Dermis microvascular lymphatic vessel endothelial cell (primary cell): ENCODE data around the gene PABPN1L. TPM values are rescaled to one million over a fixed set of nuclear protein-coding genes. Genes with fewer than 3 reads are reported as not detected.
"Not testable (repeated sequence)": the region's sequence is repeated elsewhere in the genome, so short reads cannot be mapped to it uniquely, and the experiment has no call there.

Source experiments
- DNase-seq, 2 donors: peaks; one replicate each; pipeline versions ENCODE4 v3.0.0 to v3.0.0-alpha.2; 2010; ENCODE audit warnings: low read depth in 2 of 2
- total RNA-seq: library from RNA; depleted of rRNA; stranded (reverse); fragments of >200 nt; gene quantifications from 2 replicates; pipeline ENCODE4 v1.2.1, GENCODE V29; 2014

The PABPN1L gene
- total RNA-seq, 1 donor from 2014 or later: not detected

DNA sequence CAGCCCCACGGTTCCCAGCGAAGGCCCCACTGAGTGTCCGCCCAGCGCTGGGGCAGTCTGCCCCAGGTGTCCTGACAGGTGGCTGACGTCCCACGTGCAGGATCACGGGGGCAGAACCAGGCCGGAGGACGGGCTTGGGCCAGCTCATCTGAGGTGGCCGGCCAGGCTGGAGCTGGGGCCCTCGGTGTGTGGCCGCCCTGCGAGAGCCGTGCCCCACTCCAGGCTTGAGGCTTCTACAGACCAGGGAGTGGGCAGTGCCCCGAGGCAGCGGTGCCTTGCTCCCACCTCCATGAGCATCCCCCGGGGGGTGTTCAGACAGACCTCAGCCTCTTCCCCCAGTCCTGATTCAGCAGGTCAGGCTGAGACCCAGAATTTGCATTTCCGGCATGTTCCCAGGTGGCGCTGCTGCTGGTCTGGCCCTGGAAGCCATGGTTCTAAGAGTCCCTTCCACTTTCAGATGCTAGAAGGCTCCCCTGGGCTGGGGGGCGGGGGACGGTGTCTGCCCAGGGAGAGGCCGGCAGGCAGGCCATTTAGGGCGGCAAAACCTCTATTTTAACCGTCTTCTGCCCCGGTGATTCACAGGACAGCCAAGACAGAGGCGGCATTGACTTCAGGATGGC lies 35.4 kb upstream of the PABPN1L start:
- no peak for DNase-seq

GRCh38 chr16:88900662-88901052 lies 34.2 kb upstream of the PABPN1L start:
- no peak for DNase-seq

DNA sequence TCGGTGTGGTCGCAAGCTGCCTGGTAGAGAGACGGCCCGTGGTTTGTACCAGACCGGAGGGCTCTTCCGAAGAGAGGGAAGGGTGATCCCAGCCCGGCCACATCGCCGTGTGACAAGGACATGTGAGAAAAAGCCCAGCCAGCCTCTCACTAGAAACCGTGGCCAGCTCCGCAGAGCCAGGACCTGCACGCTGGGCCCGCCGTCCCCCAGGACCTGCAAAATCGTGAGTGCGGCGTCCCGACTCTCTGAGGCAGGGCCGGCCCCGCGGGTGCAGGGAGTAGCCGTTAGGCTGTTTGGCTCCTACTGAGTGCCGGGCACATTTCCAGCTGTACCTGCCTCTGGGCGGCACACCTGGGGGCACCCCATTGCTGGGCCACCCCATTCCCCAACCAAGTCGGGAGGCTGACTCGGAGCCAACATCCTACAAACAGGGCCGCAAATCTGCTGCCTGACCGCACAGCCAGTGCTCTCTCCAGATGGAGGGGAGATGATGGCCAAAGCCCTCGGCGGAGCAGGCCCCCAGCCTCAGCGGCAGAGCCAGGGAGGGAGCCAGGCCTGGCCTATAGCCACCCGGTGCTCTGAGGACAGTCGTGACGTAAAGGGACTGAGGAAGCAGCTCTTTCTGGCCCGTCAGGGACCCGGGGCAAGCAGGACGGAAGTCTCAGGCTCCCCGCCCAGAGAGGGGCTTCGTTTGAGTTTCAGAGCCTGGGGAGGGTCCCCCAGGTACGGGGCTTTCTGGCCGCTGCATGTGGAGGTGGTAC lies 33.6 kb upstream of the PABPN1L start:
- no peak for DNase-seq

DNA sequence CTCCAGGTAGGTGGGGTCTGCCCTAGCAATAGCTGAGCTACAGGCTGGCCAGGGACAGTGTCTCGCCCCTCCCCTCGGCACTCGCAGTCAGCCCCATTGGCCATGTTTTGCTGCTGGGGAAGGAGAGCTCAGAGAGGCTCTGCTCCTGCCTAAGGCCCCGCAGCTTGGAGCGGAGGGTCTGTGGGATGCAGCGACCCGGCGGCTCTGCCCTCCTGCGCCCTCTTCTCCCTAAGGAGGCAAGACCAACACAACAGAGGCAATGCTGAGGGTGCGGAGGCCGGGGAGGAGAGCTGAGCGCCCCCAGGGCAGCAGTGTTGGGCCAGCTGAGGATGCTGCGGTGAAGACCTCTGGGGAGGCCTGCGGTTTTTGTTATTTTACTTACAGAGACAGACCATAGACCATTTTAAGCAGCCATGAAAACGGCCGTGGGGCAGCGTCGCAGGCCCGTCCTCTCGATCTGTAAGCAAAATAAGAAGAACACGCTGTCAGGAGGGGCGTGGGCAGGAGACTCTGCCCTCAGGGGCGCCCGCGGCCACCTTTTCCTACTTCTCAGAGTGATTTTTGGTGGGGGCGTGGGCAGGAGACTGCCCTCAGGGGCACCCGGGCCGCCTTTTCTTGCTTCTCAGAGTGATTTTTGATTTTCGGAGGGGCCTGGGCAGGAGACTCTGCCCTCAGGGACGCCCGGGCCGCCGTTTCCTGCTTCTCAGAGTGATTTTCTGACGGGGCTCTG lies 31.4 kb upstream of the PABPN1L start:
- no peak for DNase-seq

GRCh38 chr16:88896238-88897070 lies 30.0 kb upstream of the PABPN1L start:
- DNase-seq: no peak

DNA sequence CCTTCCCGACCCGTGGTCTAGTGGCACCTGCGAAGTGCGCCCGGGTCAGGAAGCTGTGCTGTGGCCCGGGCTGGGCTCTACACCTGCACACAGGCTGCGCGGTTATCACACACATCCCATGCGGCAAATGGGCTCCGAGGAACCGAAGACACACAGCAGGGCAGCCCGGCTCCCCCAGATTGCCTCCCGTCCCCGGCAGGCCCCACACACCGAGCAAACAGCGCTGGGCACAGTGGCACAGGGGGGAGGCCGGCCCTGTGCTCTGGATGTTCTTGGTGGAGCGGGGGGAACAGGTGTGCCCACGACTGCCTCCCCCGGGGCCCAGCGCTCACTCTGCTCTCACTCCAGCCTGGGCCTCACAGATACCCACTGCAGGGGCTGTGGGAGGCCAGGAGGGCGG lies 28.9 kb upstream of the PABPN1L start:
- no peak for DNase-seq

DNA sequence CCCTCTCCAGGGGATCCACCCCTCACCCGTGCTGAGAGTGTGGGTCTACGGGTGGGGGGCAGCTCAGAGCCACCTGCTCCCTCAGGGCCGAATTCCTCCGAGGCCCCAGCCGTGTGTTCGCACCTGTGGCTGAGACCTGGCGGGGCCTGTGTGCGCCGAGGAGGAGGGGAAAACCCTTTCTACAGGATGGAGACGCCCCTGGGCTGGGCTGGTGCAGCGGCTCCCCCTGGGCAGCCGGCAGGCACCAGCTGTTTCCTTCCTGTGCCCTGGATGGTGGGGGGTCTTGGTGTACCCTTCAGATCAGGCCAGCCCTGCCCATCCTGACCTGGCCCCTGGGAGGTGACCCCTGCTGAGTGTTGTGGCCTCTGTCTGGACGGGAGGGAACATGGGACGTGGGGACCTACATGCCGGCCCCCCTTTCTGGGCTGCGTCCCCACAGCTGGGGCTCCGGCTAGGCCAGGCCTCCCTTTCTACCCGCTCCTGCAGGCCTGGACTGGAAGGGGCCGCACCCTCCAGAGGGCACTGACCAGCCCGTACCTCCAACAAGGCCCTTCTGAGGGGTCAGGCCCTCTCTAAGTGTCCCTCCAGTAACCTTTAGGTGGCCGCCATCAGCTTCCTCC lies 28.3 kb upstream of the PABPN1L start:
- DNase-seq: no peak

- not testable (repeated sequence) for DNase-seq
Measured at GRCh38 chr16:88894266-88894665, 27.8 kb upstream of the PABPN1L start.

- DNase-seq: no peak
Measured at GRCh38 chr16:88893127-88893968, 26.9 kb upstream of the PABPN1L start.

- no peak for DNase-seq
Measured at GRCh38 chr16:88892065-88892464, 25.6 kb upstream of the PABPN1L start.

- no peak for DNase-seq
Measured at GRCh38 chr16:88891083-88891482, 24.6 kb upstream of the PABPN1L start.

DNA sequence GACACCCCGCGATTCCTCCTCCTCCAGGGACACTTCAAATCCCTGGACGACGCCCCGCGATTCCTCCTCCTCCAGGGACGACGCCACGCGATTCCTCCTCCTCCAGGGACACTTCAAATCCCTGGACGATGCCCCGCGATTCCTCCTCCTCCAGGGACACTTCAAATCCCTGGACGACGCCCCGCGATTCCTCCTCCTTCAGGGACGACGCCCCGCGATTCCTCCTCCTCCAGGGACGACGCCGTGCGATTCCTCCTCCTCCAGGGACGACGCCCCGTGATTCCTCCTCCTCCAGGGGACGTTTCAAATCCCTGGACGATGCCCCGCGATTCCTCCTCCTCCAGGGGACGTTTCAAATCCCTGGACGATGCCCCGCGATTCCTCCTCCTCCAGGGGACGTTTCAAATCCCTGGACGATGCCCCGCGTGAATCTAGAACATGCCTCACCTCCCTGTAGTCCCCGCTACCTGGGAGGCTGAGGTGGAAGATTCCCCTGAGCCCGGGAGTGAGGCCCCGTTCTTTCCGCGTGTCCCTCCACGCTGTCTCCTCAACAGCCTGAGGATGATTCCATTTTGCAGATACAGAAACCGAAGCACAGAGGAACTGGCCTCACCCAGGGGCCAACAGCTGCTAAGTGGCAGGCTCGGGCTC lies 23.4 kb upstream of the PABPN1L start:
- not testable (repeated sequence) for DNase-seq

DNA sequence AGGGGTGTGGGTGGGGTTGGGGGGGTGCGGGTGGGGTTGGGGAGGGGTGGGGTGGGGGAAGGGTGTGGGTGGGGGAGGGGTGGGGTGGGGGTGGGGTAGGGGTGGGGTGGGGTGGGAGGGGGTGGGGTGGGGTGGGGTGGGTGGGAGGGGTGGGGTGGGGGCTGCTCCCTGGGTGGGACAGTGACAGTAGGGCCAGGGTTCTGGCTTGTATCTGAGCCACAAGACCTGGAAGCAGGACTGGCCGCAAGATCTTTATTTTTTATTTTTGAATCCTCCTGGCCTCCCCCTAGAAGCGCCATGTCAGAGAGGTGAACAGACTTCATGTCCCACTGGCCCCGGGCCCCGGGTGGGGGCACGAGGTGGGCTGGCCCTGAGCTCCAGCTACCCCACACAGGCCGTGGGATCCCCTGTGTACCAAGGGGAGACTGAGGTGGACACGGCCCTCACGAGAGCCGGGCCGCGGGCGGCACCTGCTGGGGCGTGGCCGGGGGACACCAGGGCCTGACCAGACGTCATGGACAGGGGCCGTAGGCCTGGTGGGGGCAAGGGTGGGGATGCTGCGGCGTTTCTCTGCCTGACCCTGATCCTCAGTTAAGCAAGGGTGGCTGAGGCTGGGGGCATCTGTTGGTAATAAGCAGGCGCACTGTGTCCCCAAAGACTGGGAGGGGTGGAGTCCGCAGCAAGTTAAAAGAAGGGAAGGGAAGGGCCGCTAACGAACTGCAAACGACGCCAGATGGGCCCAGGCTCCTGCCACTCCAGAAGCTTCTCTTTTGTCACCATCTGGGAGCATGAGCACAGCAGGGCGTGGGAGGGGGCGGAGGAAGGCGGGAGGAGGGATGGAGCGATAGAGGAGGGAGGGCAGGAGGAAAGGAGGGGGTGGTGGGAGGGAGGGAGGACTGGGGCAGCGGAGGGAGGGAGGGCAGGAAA lies 22.3 kb upstream of the PABPN1L start:
- DNase-seq: no peak

- no peak for DNase-seq
Measured at GRCh38 chr16:88888057-88888456, 21.6 kb upstream of the PABPN1L start.

GRCh38 chr16:88886845-88887521 lies 20.5 kb upstream of the PABPN1L start:
- no peak for DNase-seq

DNA sequence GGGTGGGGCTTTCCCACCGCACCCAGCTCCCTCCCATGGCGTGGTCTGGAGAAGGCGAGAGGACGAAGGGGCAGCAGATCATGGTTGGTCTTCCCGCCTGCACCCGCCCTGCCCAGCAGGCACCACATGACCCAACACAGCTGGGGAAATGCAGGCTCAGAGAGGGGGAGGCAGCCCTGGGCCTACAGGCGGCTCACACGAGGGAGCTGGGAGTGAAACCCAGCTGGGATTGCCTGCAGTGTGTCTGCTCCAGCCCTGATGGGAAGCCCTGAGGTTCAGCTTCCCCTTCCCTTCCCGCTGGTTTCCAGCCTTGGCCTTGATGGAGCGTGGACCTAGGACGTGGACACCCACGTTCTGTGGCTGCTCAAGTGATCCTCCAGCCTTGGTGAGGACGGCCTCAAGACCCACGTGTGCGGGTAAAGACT lies 20.0 kb upstream of the PABPN1L start:
- no peak for DNase-seq

GRCh38 chr16:88885693-88886280 lies 19.3 kb upstream of the PABPN1L start:
- DNase-seq: no peak
